Measurements from ENCODE around the gene DHX8.

DNA sequence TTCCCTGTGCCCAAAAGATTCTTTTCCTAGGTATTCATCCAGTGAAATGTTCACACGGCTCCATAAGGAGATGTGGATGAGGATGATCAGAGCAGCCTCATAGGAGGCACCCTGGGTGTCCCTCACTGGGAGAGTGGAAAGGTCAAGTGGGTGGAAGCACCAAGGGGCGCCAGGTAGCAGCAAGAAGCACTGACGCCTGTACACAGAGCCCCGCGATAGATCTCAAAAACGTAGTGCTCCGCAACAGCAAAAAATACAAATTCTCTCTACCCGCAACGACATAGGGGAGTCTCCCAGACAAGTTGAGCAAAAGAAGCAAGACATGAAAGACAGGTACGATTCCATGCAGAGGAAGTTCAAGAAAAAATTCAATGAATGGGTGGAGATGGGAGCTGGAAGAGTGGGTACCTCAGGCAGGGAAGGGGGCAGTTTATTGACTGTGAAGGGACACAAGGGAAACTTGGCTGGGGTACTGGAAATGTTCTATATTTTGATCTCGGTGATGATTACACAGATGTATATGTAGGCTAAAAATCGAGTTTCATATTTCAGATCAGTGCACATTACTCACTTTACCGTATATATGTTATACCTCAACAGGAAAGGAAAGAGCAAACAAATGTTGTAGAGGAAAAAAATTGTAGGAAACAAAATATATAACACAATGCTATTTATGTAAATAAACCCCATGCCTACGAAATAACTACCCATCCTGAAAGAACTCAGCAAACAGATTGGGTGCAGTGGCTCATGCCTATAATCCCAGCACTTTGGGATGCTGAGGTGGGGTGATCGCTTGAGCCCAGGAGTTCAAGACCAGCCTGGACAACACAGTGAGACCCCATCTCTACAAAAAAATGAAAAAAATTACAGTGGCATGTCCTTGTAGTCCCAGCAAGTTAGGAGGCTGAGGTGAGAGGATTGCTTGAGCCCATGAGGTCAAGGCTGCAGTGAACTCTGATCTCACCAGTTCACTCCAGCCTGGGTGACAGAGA, 80.1 kb downstream of the DHX8 start:
- no peak for TF ChIP-seq EZH2phosphoT487 (IDR thresholded peaks at IDR 0.05)
- TF ChIP-seq CTCF (IDR thresholded peaks at IDR 0.05): no peak
- no peak for TF ChIP-seq EZH2 (IDR thresholded peaks at IDR 0.05)

All from neural progenitor cell (in vitro differentiated cells).